HG03095 (cell line): ENCODE data around the gene ACAA1.
"Not testable (repeated sequence)": the region's sequence is repeated elsewhere in the genome, so short reads cannot be mapped to it uniquely, and the experiment has no call there.

ENCODE experiments used
- ATAC-seq: cut with Tn5 transposase; IDR thresholded peaks from one replicate; pipeline ENCODE4 v1.9.1; 2021; ENCODE audit warnings: moderate library complexity; ENCODE audit not compliant: unreplicated experiment

Gene ACAA1

DNA sequence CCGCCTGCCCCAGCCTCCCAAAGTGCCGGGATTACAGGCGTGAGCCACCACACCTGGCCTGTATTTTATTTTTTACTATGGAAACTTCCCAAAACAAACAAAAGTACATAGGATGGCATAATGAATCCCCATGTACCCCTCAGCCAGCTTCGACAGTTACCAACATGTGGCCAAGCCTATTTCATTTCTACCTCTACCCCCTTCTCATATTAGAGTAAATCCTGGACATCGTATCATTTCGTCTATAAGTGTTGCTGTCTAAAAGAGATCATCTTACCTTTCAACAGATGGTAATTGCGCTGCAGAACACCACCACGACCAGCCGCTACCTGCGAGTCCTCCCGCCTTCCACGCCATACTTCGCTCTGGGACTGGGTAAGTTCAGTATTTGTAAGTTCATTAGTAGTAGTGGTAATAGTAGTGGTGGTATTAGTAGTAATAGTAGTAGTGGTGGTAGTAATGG, 53.0 kb downstream of the ACAA1 start:
- no peak for ATAC-seq

DNA sequence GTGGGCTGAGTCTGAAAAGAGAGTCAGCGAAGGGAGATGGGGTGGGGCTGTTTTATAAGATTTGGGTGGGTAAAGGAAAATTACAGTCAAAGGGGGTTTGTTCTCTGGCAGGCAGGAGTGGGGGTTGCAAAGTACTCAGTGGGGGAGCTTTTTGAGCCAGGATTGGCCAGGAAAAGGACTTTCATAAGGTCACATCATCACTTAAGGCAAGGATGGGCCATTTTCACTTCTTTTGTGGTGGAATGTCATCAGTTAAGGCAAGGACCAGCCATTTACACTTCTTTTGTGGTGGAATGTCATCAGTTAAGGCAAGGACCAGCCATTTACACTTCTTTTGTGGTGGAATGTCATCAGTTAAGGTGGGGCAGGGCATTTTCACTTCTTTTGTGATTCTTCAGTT, 53.7 kb downstream of the ACAA1 start:
- ATAC-seq = not testable (repeated sequence)

DNA sequence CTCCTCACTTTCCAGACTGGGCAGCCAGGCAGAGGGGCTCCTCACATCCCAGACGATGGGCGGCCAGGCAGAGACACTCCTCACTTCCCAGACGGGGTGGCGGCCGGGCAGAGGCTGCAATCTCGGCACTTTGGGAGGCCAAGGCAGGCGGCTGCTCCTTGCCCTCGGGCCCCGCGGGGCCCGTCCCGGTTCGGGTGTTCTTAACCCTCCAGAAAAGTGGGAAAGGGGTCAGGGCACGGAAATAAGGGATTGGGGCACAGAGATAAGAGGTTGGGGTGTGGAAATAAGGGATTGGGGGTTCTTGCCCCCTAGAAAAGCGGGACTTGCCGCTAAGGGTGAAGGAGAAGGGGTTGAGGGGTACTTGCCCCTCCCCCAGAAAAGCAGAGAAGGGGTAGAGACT, 54.6 kb downstream of the ACAA1 start:
- ATAC-seq = not testable (repeated sequence)

DNA sequence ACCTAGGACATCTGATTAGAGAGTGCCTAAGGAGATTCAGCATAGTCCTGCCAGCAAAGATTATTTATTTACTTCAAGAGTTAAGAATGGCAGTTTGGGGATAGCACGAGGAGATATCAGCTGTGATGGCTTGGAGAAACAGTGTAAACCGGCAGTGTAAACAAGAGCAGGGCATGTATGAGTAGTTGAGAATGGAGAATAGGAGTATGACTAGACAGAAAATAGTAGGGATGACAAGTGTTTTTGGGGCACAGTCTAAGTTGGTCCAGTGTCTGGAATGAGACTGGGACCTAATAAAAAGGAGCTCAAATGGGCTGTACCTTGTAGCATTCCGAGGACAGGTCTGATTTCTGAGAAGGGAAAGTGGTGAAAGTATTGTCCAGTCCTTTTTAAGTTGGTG, 59.9 kb downstream of the ACAA1 start:
- ATAC-seq = not testable (repeated sequence)
